Measurements from ENCODE around the gene MED25.

DNA sequence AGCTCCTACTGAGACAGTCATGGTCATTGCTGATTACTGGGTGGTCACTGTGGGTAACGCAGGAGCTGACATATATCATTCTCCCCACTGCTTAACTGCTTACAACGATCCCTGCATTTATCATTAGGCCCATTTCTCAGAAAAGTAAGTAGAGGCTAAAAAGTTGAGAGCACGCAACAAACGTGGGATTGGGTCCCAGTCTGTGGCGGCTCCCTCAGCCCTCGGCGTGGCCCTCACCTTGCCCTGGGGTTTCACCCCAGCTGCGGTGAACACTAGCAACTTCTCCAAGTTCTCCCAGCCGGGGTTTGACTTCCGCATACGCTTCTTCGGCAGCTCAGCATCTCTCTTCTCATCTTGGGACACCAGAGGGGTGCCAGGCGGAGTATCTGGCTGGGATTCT lies 46.8 kb downstream of the MED25 start:
- TF ChIP-seq SUZ12 (IDR thresholded peaks at IDR 0.05) = no peak
- TF ChIP-seq FOXA1 (IDR thresholded peaks at IDR 0.05) = no peak
- no peak for TF ChIP-seq ELF4 (IDR thresholded peaks at IDR 0.05)
- TF ChIP-seq BHLHE40 (IDR thresholded peaks at IDR 0.05; ENCODE audit: borderline replicate concordance) = no peak
- no peak for TF ChIP-seq LEF1 (IDR thresholded peaks at IDR 0.05; ENCODE audit: borderline replicate concordance)
- TF ChIP-seq, protein P1, sequence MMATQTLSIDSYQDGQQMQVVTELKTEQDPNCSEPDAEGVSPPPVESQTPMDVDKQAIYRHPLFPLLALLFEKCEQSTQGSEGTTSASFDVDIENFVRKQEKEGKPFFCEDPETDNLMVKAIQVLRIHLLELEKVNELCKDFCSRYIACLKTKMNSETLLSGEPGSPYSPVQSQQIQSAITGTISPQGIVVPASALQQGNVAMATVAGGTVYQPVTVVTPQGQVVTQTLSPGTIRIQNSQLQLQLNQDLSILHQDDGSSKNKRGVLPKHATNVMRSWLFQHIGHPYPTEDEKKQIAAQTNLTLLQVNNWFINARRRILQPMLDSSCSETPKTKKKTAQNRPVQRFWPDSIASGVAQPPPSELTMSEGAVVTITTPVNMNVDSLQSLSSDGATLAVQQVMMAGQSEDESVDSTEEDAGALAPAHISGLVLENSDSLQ (IDR thresholded peaks at IDR 0.05) = no peak
- TF ChIP-seq ARNT (IDR thresholded peaks at IDR 0.05) = no peak
- no peak for TF ChIP-seq FOXK2 (IDR thresholded peaks at IDR 0.05)
- TF ChIP-seq L3MBTL2 (conservative IDR thresholded peaks at IDR 0.05) = no peak
- TF ChIP-seq FOXM1 (IDR thresholded peaks at IDR 0.05; ENCODE audit: borderline replicate concordance) = no peak
- TF ChIP-seq SP1 (IDR thresholded peaks at IDR 0.05) = no peak
- no peak for TF ChIP-seq ZNF384 (IDR thresholded peaks at IDR 0.05)
